GM18868 (cell line): ENCODE measurements around the gene CTNNB1.

Experiments used
- ATAC-seq: cut with Tn5 transposase; IDR thresholded peaks from one replicate; pipeline ENCODE4 v1.9.1; 2021; ENCODE audit warnings: mild to moderate bottlenecking, moderate library complexity; ENCODE audit not compliant: unreplicated experiment

Gene CTNNB1

GRCh38 chr3:41198950-41199865, at the start of gene CTNNB1:
CTNNB1 (plus strand) TSS chr3:41199505; CDS start chr3:41224069, 24,564 bp downstream.
- peak; percentile 62 for ATAC-seq

DNA sequence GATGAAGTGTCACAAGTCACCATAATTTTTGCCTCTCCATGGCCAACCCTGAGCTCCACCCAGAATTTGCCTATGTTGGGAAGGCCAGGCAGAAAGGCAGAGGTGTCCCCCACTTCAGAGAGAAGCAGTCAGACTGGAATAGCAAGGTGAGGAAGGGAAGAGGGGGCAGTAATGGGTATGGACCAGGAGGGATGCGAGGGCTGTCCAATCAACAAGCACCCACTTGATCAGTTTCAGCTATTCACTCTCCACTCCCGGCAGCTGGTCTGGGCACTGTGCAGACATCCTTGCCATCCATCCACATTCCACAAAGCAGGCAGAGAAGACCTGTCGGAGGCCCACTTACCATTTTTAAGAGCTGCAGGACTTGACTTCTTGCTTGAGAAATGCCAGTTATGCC, 43.5 kb upstream of the CTNNB1 start:
- ATAC-seq = no peak

- no peak for ATAC-seq
These were observed 40.4 kb upstream of the CTNNB1 start for GRCh38 chr3:41158947-41159346.

DNA sequence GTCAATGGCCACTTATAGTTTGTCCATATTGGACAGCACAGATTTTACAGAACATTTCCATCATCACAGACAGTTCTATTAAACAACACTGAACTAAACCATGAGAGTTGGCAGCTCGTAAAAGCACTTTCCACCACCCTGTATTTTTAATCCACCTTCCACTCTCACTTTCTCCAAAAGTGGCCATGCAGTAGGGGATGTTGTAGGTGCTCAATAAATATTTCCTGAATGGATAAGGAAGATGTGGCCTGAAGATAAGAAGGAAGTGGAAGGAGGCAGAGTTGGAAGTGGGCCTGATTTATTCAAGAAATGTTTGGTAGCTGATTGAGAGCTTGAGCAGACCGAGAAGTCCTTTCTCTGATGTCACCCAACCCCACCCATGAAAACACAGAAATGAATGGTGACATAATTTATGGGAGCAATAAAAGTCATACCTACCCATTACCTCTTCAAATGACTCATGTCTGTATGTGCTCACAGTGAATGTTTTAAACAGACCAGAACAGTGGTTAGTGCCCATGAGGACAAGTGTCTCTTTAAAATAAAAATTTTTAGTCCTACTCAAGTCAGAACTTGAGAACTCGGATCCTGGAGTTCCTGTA, 39.6 kb upstream of the CTNNB1 start:
- no peak for ATAC-seq

GRCh38 chr3:41162541-41162940, 36.8 kb upstream of the CTNNB1 start:
- ATAC-seq = no peak

- no peak for ATAC-seq
These were observed 36.3 kb upstream of the CTNNB1 start for GRCh38 chr3:41163006-41163405.

- no peak for ATAC-seq
These were observed 35.9 kb upstream of the CTNNB1 start for GRCh38 chr3:41163421-41163820.

DNA sequence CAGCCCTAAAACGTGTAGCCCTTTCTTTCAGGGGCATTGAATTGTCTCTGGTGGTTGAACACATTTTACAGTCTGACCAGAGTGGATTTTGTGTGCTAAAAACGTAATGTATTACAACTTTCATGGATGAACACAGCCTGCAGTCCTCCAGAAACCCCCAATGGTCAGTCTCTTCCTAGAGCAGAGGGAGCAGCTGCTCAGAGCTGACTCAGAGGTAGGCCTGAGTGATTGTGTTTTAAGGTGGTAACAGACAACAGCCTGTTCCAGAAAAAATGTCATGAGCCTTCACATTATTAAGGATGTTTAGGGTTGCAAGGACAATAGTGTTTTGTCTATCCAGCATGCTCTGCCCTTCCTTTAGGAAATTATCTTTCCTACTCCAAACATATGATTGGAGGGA, 34.5 kb upstream of the CTNNB1 start:
- ATAC-seq = no peak

GRCh38 chr3:41167722-41168497, 31.4 kb upstream of the CTNNB1 start:
- no peak for ATAC-seq

DNA sequence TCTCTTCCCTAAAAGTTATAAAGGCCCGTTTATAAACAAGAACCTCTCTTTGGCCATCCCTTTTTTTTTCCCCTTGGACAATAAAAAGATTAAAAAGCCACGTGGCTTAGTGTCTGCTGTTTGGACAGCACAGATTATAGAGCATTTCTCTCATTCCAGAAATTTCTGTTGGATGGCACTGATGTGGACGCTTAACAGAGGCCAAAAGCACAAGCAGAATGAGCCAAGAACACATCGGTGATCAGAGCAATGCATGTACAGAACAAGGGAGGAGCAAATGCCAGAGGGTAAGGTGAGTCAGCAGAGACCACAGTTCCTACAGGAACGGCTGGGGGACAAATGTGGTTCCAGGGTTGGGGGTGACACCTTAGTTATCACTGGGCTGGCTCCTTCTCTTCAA, 30.3 kb upstream of the CTNNB1 start:
- no peak for ATAC-seq

DNA sequence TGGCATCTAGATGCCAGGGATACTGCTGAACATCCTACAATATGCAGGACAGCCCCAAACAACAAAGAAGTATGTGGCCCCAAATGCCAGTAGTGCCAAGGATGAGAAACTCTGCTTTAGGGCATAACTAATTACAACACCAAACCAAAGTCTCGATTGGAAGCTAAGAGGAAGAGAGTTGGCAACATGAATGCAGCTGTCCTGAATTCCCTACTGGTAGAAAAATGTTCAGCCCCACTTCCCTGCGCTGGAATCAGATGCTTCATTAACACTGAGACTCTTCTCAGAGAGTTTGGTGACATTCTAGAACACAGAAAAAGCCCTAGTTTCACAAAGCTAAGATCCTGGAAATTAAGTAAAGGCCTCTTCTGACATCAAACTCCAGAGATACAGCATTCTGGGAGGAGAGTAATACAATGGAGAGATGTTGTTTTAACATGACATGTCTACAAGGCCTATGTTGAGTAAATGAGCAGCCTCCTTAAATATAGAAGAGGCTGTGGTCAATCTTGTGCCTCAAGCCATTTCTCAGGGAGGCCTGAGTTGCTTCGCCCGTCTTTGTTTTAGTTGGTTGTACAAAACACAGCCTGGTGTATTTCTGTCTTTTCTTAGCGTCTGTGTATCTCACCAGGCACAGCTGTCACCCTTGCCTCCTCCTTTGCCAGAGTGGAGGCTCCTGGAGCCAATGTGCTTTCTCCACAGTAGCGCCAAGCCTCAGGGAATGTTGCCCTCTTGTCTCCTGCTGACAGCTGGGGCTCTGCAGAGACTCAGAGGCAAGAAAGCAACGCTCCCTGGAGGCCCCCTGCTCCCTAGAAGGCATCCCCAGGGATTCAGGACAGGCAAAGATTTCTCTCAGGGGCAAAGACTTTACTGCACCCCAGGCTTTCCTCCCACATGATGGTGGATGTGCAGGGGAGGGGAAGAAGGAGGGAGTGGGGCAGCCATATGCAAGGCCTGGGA, 25.1 kb upstream of the CTNNB1 start:
- no peak for ATAC-seq

GRCh38 chr3:41175365-41175764, 23.9 kb upstream of the CTNNB1 start:
- no peak for ATAC-seq

DNA sequence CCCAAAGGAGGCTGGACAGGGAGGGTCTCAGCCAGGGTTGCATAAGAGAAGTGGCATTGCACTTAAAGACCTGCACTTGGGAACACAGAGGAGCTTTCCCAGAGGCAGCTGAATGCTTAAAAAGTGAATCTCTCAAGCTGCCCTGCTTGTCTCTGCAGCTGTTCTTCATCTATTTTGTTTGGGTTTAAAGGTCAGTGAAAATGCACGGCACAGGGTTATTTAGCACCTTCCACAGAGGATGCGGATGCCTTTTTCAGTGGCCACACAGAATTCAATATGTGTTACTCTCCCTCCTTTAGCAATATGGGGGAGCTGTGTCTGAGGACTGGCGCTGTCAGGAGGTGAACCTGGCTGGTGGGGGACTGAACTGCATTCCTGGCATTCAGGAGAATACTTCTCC, 22.7 kb upstream of the CTNNB1 start:
- no peak for ATAC-seq

GRCh38 chr3:41178576-41178975, 20.7 kb upstream of the CTNNB1 start:
- no peak for ATAC-seq

DNA sequence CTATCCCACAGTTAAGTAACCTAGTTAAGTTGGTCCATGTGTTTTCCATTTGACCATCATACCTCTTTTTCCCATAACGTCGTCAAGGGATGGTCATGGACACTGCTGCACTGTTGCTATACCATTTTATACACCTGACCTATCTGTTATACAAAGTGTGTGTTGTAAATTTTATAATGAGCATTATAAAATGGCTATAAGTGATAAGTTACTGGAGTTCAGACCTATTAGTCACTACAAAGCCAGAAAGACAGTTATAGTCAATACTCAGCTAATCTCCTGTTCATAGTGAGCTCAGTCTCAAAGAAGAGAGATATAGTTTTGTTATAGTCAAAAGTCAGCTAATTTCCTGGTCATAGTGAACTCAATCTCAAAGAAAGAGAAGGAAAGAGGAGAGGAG, 18.9 kb upstream of the CTNNB1 start:
- no peak for ATAC-seq

DNA sequence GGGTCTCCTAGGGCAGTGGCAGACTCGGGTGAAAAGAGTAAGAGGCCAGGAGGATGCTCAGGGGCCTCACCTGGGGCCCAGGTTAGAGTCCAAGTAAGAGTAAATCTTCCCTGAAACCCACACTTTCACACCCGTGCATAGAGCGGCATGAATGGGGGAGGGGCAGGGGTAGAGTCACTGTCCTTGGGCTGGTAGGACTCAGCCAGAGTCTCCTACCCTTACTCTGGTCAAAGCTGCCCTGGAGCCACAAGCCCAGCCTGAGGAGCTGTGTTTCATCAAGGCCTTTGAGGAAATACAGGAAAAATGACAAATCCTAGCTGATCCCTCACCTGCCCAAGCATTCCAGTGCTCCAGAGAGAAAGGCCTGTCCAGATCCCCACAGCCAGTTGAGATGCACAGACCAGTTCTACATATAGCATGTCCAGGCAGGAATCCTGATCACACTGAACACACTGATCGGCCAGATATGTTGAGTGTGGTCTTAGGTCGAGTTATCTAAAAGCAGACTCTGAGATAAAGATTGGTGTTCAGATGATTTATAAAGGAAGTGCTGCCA, 16.7 kb upstream of the CTNNB1 start:
- ATAC-seq = no peak

GRCh38 chr3:41184394-41184793, 14.9 kb upstream of the CTNNB1 start:
- ATAC-seq = no peak

DNA sequence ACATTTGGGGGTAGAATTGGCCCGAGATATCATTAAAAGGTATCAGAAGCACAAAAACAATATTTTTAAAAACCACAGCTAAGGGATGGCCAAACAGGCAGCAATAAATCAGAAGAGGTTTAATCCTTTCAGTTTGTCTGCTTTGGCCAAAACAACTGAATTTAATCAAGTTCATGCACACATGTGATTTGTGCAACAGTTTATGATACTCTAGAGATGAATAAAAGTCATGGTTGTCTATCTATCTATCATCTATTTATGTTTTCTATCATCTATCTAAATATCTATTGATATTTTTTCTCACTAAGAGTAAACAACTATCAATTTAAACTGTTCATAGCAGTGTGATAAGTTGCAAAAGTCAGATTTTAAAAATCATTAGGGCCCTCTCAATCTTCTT, 13.0 kb upstream of the CTNNB1 start:
- ATAC-seq = no peak

DNA sequence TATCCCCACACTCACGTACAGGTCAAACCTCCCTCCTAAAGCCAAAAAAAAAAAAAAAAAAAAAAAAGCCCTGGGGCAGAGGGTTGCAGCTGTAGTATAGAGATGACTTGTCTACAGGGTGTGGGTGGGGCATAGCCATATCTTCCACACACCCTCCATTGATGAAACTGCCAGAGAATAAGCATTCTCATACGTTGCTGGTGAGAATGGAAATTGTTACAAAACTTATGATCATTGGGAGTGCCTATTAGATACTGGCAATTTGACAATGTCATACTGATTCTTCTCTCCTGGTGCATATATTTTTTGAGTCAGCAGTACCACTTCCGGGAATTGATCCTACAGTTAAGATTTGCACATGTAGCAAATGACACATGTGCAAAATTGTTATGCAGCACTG, 11.0 kb upstream of the CTNNB1 start:
- ATAC-seq = no peak
